Measurements from ENCODE around the gene KDM4D. TPM values are rescaled to one million over a fixed set of nuclear protein-coding genes. Genes with fewer than 3 reads are reported as not detected.

The KDM4D gene
- total and polyA plus RNA-seq, 4 donors: 0.30 to 0.94 (median 0.76) TPM

DNA sequence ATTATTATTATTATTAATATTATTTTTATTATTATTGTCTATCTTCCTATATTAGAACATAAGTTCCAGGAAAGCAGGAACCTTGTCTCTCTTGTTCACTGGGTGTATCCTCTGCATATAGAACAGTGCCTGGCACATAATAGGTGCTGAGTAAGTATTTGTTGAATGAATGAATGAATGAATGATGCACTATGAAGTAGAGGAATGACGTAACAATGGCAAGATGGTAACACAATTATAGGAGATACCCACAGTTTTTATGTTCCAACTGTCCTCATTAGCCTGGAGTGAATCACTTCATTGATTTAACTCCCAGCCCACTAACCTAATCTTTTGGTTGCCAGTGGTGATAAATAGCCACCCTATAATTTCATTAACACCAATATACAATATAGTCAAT is 2.1 kb downstream of the KDM4D start:
- peaks cover 4 to 13% (median 6%) of the 10 kb centered on the region in 4 donors for H3K36me3 ChIP-seq (ENCODE audit: control insufficient read depth in 4 of 4, insufficient read depth in 4 of 4, low read length in 4 of 4)
- H3K9ac ChIP-seq (ENCODE audit: insufficient read depth in 1 of 2, low read length in 2 of 2): no peak overlapping the region
- no peaks in the 10 kb centered on the region for H3K27me3 ChIP-seq (ENCODE audit: control insufficient read depth in 3 of 3, insufficient read depth in 3 of 3, low read length in 2 of 3)
- H3K4me3 ChIP-seq: no peak overlapping the region
- no peak overlapping the region for H3K27ac ChIP-seq (ENCODE audit: low read depth in 1 of 2, low read length in 1 of 2)
- H3K9me3 ChIP-seq (ENCODE audit: control insufficient read depth in 4 of 4, insufficient read depth in 3 of 4, low read length in 3 of 4): no peaks in the 10 kb centered on the region
- TF ChIP-seq, protein P1, sequence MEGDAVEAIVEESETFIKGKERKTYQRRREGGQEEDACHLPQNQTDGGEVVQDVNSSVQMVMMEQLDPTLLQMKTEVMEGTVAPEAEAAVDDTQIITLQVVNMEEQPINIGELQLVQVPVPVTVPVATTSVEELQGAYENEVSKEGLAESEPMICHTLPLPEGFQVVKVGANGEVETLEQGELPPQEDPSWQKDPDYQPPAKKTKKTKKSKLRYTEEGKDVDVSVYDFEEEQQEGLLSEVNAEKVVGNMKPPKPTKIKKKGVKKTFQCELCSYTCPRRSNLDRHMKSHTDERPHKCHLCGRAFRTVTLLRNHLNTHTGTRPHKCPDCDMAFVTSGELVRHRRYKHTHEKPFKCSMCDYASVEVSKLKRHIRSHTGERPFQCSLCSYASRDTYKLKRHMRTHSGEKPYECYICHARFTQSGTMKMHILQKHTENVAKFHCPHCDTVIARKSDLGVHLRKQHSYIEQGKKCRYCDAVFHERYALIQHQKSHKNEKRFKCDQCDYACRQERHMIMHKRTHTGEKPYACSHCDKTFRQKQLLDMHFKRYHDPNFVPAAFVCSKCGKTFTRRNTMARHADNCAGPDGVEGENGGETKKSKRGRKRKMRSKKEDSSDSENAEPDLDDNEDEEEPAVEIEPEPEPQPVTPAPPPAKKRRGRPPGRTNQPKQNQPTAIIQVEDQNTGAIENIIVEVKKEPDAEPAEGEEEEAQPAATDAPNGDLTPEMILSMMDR (IDR thresholded peaks at IDR 0.05; ENCODE audit: control extremely low read depth, extremely low read depth): no peak
- 92 to 100% methylated on average over 1 of the region's 1 CpG for WGBS, 2 donors
- H3K4me1 ChIP-seq (ENCODE audit: control insufficient read depth in 5 of 5, insufficient read depth in 5 of 5, low read length in 5 of 5): peaks cover 0 to 9% (median 7%) of the 10 kb centered on the region in 5 donors
- ATAC-seq (ENCODE audit: insufficient read depth, low FRiP score) (no peak), DNase-seq (no peak)

DNA sequence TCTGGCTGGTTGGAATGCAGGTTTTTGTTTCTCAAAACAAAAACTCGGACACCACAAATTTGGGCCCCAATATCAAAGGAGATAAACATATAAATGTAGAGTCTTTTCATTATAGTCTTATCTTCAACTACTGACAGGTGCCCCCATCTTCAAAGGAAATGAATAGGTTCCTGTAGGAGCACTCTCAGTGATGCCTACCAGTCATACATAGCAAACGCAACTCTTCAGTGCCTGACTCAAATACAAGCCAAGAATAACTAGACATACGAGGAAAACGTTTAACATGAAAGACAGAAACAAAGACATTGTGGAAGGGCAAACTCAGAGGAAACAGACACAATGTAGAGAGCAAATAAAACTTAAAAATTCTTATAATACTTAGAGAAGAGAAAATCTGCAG is 13.9 kb downstream of the KDM4D start:
- Histone ChIP-seq H3K9ac (ENCODE audit: insufficient read depth in 1 of 2, low read length in 2 of 2) (no peak overlapping the region), H3K9me3 (ENCODE audit: control insufficient read depth in 4 of 4, insufficient read depth in 3 of 4, low read length in 3 of 4) (no peaks in the 10 kb centered on the region), H3K36me3 (ENCODE audit: control insufficient read depth in 4 of 4, insufficient read depth in 4 of 4, low read length in 4 of 4) (no peaks in the 10 kb centered on the region), H3K27me3 (ENCODE audit: control insufficient read depth in 3 of 3, insufficient read depth in 3 of 3, low read length in 2 of 3) (no peaks in the 10 kb centered on the region), H3K27ac (ENCODE audit: low read depth in 1 of 2, low read length in 1 of 2) (no peak overlapping the region), H3K4me3 (no peak overlapping the region), H3K4me1 (ENCODE audit: control insufficient read depth in 5 of 5, insufficient read depth in 5 of 5, low read length in 5 of 5) (no peaks in the 10 kb centered on the region)
- no peak for ATAC-seq (ENCODE audit: insufficient read depth, low FRiP score)
- 72 to 83% methylated on average over 4 of the region's 4 CpGs for WGBS, 2 donors
- no peak for DNase-seq
- TF ChIP-seq, protein P1 (IDR thresholded peaks at IDR 0.05; ENCODE audit: control extremely low read depth, extremely low read depth): no peak

DNA sequence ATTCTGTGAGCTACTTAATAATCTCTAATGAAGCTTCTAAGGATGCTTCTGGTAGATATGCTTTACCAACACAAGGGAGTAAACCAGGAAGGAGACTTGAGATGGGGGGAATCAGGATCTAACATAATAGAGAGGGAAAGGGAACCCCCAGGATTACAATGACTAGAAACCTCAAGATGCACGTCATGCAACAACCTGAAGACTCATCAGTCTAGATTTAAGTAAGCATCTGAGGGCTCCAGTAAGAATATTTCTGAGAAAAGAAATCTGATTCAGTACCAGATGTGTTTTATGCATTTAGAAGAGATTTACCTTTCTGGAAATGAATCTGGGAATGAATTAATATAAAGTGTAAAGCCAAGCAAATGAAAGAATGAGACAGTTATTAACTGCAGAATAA is 15.2 kb downstream of the KDM4D start:
- Histone ChIP-seq H3K4me1 (ENCODE audit: control insufficient read depth in 5 of 5, insufficient read depth in 5 of 5, low read length in 5 of 5) (no peaks in the 10 kb centered on the region), H3K4me3 (no peak overlapping the region), H3K27ac (ENCODE audit: low read depth in 1 of 2, low read length in 1 of 2) (no peak overlapping the region), H3K9ac (ENCODE audit: insufficient read depth in 1 of 2, low read length in 2 of 2) (no peak overlapping the region), H3K27me3 (ENCODE audit: control insufficient read depth in 3 of 3, insufficient read depth in 3 of 3, low read length in 2 of 3) (no peaks in the 10 kb centered on the region), H3K9me3 (ENCODE audit: control insufficient read depth in 4 of 4, insufficient read depth in 3 of 4, low read length in 3 of 4) (no peaks in the 10 kb centered on the region), H3K36me3 (ENCODE audit: control insufficient read depth in 4 of 4, insufficient read depth in 4 of 4, low read length in 4 of 4) (no peaks in the 10 kb centered on the region)
- 86 to 90% methylated on average over 1 of the region's 1 CpG for WGBS, 2 donors
- ATAC-seq (ENCODE audit: insufficient read depth, low FRiP score) (no peak), DNase-seq (no peak)
- TF ChIP-seq, protein P1 (IDR thresholded peaks at IDR 0.05; ENCODE audit: control extremely low read depth, extremely low read depth): no peak

DNA sequence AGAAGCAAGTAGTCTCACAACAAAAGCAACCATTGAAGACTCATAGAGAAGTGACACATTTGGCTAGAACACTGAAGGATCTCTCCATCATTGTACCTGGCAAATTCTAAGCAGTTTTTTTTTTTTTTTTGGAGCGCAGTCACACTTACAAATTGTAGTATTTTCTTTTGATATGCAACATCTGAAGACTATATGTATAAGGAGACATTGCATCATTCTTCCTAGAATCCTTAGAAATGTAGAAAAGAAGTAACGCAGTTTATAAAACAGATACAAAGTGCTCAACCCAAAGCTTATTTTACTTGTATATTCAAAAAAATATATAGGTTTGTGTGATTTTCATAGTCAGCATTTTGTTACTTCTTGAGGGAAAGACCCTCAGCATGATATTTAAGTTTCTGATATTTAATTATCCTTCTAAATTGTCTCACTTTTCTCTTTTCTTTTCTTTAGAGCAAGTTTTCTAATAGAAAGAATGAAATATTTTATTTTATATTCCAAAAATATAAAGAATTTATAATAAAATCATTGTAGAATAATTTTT is 20.0 kb downstream of the KDM4D start:
- Histone ChIP-seq H3K27ac (ENCODE audit: low read depth in 1 of 2, low read length in 1 of 2) (no peak overlapping the region), H3K9ac (ENCODE audit: insufficient read depth in 1 of 2, low read length in 2 of 2) (no peak overlapping the region), H3K27me3 (ENCODE audit: control insufficient read depth in 3 of 3, insufficient read depth in 3 of 3, low read length in 2 of 3) (no peaks in the 10 kb centered on the region), H3K4me3 (no peak overlapping the region), H3K36me3 (ENCODE audit: control insufficient read depth in 4 of 4, insufficient read depth in 4 of 4, low read length in 4 of 4) (peaks cover 0 to 6% (median 2%) of the 10 kb centered on the region in 4 donors), H3K4me1 (ENCODE audit: control insufficient read depth in 5 of 5, insufficient read depth in 5 of 5, low read length in 5 of 5) (no peaks in the 10 kb centered on the region), H3K9me3 (ENCODE audit: control insufficient read depth in 4 of 4, insufficient read depth in 3 of 4, low read length in 3 of 4) (no peaks in the 10 kb centered on the region)
- DNase-seq (no peak), ATAC-seq (ENCODE audit: insufficient read depth, low FRiP score) (no peak)
- TF ChIP-seq, protein P1 (IDR thresholded peaks at IDR 0.05; ENCODE audit: control extremely low read depth, extremely low read depth): no peak
- WGBS, 2 donors: 93 to 97% methylated on average over 2 of the region's 2 CpGs
